SU-DHL-6 (cell line): Measurements from ENCODE around the gene TWIST2.

Source experiments
- H2AFZ ChIP-seq: fragments of 200-600 bp; sonication (generic); 2 replicates; pipeline ENCODE4 v1.6.1; 2014; ENCODE audit warnings: low read depth, mild to moderate bottlenecking, moderate library complexity, mixed read lengths, antibody characterized with exemption, low read length; ENCODE audit not compliant: severe bottlenecking
- H3F3A ChIP-seq: fragments of 200-600 bp; shearing (Covaris generic); 2 replicates; pipeline ENCODE4 v1.6.0; 2016; ENCODE audit warnings: antibody characterized with exemption, mild to moderate bottlenecking; ENCODE audit not compliant: insufficient read depth
- H3K27ac ChIP-seq: fragments of 200-600 bp; sonication (generic); 2 replicates; pipeline ENCODE4 v1.5.1; 2016; ENCODE audit warnings: low read depth, mild to moderate bottlenecking, low read length, moderate library complexity, mixed read lengths
- H3K27me3 ChIP-seq: fragments of 200-600 bp; sonication (generic), shearing (Covaris generic); 2 replicates; pipeline ENCODE4 v1.6.0; 2014; ENCODE audit warnings: mild to moderate bottlenecking, low read length
- H3K36me3 ChIP-seq: fragments of 200-600 bp; sonication (generic); 2 replicates; pipeline ENCODE4 v1.6.1; 2014; ENCODE audit warnings: mild to moderate bottlenecking, low read length, mixed read lengths
- H3K4me2 ChIP-seq: fragments of 300-600, 200-600 bp; shearing (Covaris generic), sonication (generic); 2 replicates; pipeline ENCODE4 v1.6.0; 2014; ENCODE audit warnings: low read length, low read depth, mild to moderate bottlenecking; ENCODE audit not compliant: poor library complexity, severe bottlenecking
- H3K4me3 ChIP-seq: fragments of 200-600 bp; sonication (generic); 2 replicates; pipeline ENCODE4 v1.5.1; 2014; ENCODE audit warnings: antibody characterized with exemption, low read length, mild to moderate bottlenecking, mixed read lengths; ENCODE audit not compliant: insufficient read depth, poor library complexity, severe bottlenecking
- H3K79me2 ChIP-seq: fragments of 200-600 bp; sonication (generic); 2 replicates; pipeline ENCODE4 v1.6.1; 2014; ENCODE audit warnings: mild to moderate bottlenecking, low read length, moderate library complexity; ENCODE audit not compliant: insufficient read depth
- H3K9ac ChIP-seq: fragments of 200-600 bp; sonication (generic); 2 replicates; pipeline ENCODE4 v1.7.0; 2014; ENCODE audit warnings: mild to moderate bottlenecking, low read length
- H3K9me2 ChIP-seq: fragments of 200-600 bp; sonication (generic); replicated peaks from 2 replicates; pipeline ENCODE4 v1.6.1; 2014; ENCODE audit warnings: low read length; ENCODE audit not compliant: insufficient read depth
- H3K9me3 ChIP-seq: fragments of 200-600 bp; sonication (generic); 2 replicates; pipeline ENCODE4 v1.6.1; 2014; ENCODE audit warnings: low read length, mixed read lengths; ENCODE audit not compliant: insufficient read depth
- H4K20me1 ChIP-seq: fragments of 200-600 bp; sonication (generic); 2 replicates; pipeline ENCODE4 v1.6.1; 2014; ENCODE audit warnings: low read depth, mild to moderate bottlenecking, antibody characterized with exemption, low read length, moderate library complexity, mixed read lengths
- CTCF ChIP-seq: fragments of 200-600 bp; sonication (generic); IDR thresholded peaks from one replicate; pipeline ENCODE4 v1.5.1; 2017; ENCODE audit warnings: antibody characterized with exemption, mild to moderate bottlenecking, low read length, moderate library complexity; ENCODE audit not compliant: insufficient read depth, poor library complexity, severe bottlenecking
- EZH2phosphoT487 ChIP-seq: fragments of 200-600 bp; sonication (generic), shearing (Covaris generic); conservative IDR thresholded peaks from 2 replicates; pipeline ENCODE4 v1.6.1; 2018; ENCODE audit warnings: mild to moderate bottlenecking, antibody characterized with exemption, low read length, moderate library complexity, mixed read lengths

TWIST2 gene

GRCh38 chr2:238925281-238925680 lies 77.4 kb downstream of the TWIST2 start:
- H3K4me2 ChIP-seq: no peak overlapping the region

GRCh38 chr2:238925816-238926521 lies 78.1 kb downstream of the TWIST2 start:
- TF ChIP-seq EZH2phosphoT487: no peak
- TF ChIP-seq CTCF: no peak
- Histone ChIP-seq H3K79me2 (no peaks in the 10 kb centered on the region), H3K9me2 (no peaks in the 10 kb centered on the region), H3K4me3 (no peak overlapping the region), H3K9me3 (no peaks in the 10 kb centered on the region), H3K4me2 (no peak overlapping the region), H3K36me3 (no peaks in the 10 kb centered on the region), H3K27ac (no peak overlapping the region), H2AFZ (no peak overlapping the region), H4K20me1 (no peaks in the 10 kb centered on the region), H3F3A (no peaks in the 10 kb centered on the region), H3K27me3 (no peaks in the 10 kb centered on the region), H3K9ac (no peak overlapping the region)

More at GRCh38 chr2:238925281-238925680, 77.4 kb downstream of the TWIST2 start:
- no peak overlapping the region for H2AFZ ChIP-seq
- H3K36me3 ChIP-seq: no peaks in the 10 kb centered on the region
- no peak overlapping the region for H3K4me3 ChIP-seq
- H3K27ac ChIP-seq: no peak overlapping the region
- TF ChIP-seq CTCF (no peak), EZH2phosphoT487 (no peak)
- no peaks in the 10 kb centered on the region for H3F3A ChIP-seq
- H3K9ac ChIP-seq: no peak overlapping the region
- H3K9me3 ChIP-seq: no peaks in the 10 kb centered on the region
- H3K79me2 ChIP-seq: no peaks in the 10 kb centered on the region
- no peaks in the 10 kb centered on the region for H3K9me2 ChIP-seq
- H4K20me1 ChIP-seq: no peaks in the 10 kb centered on the region
- H3K27me3 ChIP-seq: no peaks in the 10 kb centered on the region

- no peak overlapping the region for H3K9ac ChIP-seq
- H3K4me3 ChIP-seq: no peak overlapping the region
Measured at GRCh38 chr2:238926761-238927611, 79.1 kb downstream of the TWIST2 start.

More at GRCh38 chr2:238926761-238927611, 79.1 kb downstream of the TWIST2 start:
- Histone ChIP-seq H3F3A (no peaks in the 10 kb centered on the region), H3K9me3 (no peaks in the 10 kb centered on the region), H3K27me3 (no peaks in the 10 kb centered on the region), H3K27ac (no peak overlapping the region), H4K20me1 (no peaks in the 10 kb centered on the region), H3K79me2 (no peaks in the 10 kb centered on the region), H2AFZ (no peak overlapping the region), H3K9me2 (no peaks in the 10 kb centered on the region), H3K4me2 (no peak overlapping the region), H3K36me3 (no peaks in the 10 kb centered on the region)
- no peak for TF ChIP-seq CTCF
- no peak for TF ChIP-seq EZH2phosphoT487
